IPS-18c (cell line): ENCODE measurements around the gene HOXD11.

Source experiments
- H3K4me3 ChIP-seq: 2 replicates; pipeline ENCODE4 v1.7.0; 2013; ENCODE audit warnings: low read depth, mild to moderate bottlenecking, low read length, moderate library complexity; ENCODE audit not compliant: insufficient read depth
- H3K9me3 ChIP-seq: one replicate; pipeline ENCODE4 v1.6.1; 2013; ENCODE audit warnings: mild to moderate bottlenecking, low read length, moderate library complexity; ENCODE audit not compliant: control insufficient read depth, insufficient read depth

Gene HOXD11

DNA sequence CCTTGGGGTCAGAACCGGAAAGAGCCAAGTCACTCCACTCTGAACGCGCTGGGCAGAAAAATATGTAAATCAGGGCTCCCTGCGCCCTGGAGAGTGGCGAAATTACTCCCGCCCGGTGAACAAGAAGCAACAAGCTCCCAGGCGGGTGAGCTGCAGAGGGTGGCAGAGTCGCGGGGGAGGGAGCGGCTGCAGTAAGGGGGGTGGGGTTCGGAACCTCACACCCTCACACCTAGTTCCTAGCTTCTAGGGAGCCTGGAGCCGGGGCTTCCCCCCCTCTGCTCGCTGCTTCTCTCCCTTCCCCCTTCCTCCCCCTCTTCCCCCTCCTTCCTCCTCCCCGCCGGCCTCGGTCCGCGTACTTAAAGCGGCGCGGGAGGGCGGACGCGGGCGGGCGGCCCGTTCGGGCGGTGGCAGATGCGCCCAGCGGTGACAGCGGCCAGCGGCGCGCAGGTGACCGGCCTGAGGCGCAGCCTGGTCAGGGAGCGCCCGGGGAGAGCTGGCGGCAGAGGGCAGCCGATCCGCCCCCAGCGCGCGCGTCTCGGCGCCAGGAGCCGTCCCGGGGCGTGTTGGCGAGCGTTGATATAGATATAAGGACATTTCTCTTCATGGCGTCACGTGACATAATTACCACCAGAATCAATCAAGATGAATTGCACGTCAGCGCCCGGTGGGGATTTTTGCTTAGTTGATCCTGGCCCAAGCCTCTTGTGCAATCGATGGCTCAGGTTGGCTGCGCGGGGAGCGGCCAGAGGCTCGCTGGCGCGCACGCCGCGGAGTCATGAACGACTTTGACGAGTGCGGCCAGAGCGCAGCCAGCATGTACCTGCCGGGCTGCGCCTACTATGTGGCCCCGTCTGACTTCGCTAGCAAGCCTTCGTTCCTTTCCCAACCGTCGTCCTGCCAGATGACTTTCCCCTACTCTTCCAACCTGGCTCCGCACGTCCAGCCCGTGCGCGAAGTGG, at the start of gene HOXD11:
Gene HOXD11, plus strand, starts transcription at position 700 of the 959 bp plus-strand sequence. Its CDS starts 76 bp downstream, at position 776.
- Histone ChIP-seq H3K4me3 (peak within 1 kb of the TSS; percentile 28), H3K9me3 (no peaks in the 10 kb centered on the region)

DNA sequence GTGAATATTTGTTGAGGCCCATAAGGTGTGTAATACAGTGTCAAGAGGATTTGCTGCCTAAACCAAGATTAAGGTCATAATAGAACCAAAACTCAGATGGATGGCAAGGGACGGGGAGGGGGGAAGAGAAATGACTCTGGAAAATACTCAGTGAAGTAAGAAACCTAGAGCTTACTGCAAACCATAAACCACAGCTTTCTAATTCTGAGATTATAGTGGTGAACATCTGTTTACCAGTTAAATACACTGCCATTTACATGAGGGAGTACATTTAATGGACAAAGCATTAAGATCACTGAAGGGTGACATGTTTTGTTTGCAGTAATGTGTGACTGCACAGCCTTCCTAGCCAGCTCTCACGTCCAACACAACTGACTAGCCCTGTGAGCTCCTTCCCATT, 43.1 kb upstream of the HOXD11 start:
- no peak overlapping the region for H3K4me3 ChIP-seq
- peaks cover 9% of the 10 kb centered on the region for H3K9me3 ChIP-seq

DNA sequence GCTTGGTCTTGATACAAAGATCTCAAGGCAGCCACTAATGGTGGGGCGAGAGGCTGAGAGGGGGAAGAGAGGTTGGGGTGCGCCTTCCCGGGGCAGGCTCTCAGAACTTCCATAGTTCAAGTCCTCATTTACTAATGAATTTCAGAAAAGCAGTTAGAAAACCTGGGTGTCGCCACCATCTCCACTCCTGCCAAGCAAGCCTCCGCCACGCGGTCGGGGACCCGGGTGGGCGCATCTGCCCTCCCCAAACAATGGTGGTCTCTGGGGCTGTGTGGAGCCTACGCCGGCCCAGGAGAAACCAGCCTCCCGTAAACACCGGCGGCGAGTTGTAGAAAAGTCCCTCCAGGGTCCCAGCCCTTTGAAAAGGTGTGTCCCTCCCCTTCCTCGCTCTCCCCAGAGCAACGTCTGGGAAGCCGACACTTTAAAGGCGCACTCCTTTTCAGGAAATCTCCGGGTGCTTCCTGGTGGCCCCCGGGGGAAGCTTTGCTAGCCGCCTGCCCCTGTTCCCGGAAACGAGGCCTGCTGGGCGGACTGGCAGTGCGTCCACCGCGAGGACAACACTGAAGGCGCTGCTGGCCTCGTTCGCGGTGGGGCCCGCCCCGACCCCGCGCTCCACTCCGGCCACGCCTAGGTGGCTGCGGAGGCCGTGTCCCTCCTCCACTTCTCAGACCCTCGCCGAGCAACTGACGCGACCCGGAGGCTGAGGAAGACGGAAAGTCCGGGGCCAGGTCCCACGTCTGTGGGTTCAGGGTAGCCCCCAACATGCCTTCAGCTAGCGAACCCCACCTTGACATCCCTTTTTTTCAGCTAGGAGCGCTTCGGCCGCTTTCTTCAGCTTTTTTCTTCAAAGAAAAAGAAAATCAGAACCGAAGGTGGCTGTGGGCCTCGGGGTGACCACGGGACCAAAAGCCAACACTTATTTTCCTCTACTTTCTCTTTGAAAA, 40.2 kb upstream of the HOXD11 start:
- H3K9me3 ChIP-seq = peaks cover 9% of the 10 kb centered on the region
- peak overlapping the region; percentile 28 for H3K4me3 ChIP-seq

DNA sequence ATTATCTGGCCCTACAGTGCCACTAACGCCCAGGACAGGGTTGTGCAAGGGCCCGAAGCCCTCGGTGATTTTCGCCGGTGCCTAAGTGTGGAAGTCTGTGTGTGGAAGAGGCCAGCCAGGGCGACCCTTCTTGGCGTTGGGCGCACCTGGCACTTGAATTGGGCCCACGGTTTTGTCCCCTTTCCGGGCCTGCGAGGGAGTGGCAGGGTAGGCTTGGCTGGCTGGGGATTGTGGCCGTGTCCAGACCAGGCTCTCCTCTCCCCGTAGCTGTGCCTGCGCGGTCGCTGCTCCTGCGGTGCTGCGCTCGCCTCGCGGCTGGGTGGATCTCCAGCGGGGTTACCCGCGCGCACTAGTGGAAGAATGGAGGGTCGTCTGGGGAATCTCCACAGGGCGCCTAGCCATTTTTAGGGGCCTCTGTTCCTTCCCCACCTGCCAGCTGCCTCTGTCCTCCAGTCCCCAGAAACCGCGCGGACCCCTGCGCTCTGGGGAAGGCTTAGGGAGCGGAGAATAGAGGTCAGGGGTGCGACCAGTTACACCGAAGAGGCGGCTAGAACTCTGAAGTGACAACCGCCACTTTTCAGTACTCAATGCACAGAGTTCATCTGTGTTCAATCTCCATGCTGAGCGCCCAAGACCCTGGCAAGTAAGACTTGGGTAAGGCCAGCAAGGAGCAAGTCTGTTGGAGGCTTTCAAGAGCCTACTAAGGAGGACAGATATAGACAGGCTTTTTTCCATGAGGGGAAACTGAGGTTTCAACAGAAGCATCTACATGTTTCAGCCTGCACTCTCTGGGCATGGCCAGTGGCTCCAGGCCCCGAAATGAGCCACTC, 39.3 kb upstream of the HOXD11 start:
- Histone ChIP-seq H3K9me3 (peaks cover 9% of the 10 kb centered on the region), H3K4me3 (no peak overlapping the region; the same call in 1 of the 2 replicates)

DNA sequence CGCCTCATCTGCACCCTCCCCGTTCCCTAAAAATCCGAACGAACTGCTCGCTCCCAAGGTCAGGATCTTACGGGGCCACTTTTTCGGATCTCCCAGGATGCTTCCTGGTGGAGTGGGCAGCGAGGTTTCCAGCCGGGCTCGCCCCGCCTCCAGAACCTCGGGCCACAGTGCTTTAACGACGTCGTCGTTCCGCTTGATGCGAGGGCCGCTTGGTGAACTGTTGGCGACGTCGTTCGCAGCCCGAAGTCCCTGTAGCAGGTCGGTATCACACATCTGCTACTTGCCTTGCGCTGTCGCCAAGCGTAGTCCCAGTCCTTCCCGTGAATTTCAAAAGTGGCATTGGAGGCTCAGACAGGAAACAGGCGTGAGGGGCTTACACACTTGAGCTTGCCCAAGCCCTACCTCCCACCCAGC, 38.7 kb upstream of the HOXD11 start:
- H3K9me3 ChIP-seq = peaks cover 9% of the 10 kb centered on the region
- no peak overlapping the region; the same call in 1 of the 2 replicates for H3K4me3 ChIP-seq

DNA sequence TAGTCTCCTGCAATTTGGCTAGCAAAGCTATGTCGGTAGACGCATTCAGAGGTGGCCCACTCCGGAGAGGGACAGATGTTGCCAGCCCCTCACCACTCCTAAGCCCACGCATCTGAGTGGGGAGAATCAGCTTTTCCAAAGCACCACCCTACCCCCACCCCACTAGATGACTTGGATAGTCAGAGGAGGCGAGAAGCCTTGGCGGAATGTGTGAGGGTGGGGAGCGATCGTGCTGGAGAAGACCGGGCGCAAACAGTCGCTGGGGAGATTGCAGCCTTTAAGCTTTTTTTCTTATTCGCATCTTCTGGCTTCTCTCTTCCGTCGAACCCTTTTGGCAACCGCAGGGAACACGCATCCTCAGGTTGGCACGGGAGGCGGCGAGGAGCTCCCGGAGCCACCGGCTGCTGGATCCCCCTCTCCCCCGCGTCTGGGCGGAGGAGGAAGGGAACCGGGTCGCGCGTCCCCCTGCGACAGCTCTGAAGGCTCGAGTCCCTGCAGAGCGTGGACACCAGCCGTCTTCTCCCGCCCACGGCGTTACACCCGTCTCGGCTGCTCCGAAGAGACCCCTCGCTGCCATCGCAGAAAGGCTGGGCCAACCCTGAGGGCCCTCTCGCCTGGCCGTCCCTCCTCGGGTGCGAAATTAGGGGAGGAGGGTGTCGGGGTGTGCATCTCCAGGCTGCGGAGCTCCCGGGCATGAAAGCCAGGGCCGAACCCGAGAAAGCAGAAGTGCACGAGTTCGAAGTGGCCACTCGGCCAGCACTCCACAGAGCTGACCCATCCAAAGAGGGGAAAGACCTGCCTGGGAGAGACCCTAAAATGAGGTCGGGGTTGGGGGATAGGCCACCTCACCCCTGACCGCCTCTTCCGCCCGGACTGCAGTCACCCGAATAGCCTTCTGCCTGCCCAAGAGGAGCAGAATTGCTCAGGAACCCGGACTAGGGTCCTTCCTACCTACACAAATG, 35.5 kb upstream of the HOXD11 start:
- H3K9me3 ChIP-seq = peaks cover 5% of the 10 kb centered on the region
- no peak overlapping the region for H3K4me3 ChIP-seq

DNA sequence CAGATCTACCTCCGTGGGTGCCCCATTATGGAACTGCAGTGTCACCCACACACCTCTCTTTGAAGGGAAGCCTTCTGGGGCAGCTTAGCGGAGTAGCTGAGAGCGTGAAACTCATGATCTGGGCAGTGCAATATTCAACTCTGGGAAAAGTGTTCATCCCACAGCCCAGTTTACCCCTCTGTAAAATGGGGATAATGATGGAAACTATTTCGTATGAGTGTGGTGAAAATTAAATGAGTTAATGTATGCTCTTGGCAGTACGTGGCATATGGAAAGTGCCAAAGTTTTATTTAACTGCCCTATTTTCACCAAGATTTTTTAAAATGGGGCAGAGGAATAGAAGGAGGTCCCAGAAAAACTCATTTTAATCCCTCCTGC, 34.8 kb upstream of the HOXD11 start:
- H3K4me3 ChIP-seq = no peak overlapping the region
- no peaks in the 10 kb centered on the region for H3K9me3 ChIP-seq

DNA sequence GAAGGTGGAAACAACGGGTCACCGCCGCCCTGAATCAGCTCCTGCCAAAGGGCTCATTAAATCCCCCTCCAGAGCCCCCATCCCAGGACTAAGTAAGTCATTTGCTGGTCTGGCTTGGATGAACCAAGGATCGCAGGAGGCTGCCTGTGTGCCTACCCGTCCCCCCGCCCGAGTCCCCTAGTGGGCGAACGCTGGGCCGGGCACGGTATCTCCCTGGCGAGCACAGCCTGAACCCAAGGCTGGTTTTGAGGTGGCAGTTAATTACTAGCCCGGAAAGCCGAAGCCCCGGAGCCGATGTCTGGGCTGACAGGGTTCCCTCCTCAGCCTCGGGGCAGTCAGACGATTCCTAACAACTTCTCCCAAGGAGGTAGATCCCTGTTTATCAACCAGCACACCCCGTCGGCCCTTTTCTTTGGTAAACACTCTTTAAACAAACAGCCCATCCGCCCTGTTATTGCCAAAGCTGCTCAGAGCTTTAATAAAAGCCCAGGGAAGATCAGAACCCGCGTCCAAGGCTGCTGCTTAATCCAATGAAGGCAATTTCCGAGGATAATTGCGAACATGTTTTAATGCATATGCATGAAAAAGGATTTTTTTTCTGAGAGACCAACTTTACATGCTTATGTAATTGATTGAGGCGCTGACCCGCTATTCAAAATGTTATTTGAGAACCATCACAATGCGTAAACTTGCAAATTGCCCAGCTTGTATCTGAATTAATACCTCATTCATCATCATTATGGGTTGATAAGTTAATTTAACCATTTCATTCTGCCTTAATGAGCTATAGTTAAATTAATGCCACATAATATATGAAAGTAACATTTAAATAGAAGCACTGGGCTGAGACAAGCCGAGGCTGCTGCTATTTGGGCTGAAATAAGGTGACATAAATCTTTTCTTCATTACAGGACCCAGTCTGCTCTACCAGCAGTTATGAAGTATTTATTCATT, 33.9 kb upstream of the HOXD11 start:
- Histone ChIP-seq H3K9me3 (no peaks in the 10 kb centered on the region), H3K4me3 (no peak overlapping the region)

DNA sequence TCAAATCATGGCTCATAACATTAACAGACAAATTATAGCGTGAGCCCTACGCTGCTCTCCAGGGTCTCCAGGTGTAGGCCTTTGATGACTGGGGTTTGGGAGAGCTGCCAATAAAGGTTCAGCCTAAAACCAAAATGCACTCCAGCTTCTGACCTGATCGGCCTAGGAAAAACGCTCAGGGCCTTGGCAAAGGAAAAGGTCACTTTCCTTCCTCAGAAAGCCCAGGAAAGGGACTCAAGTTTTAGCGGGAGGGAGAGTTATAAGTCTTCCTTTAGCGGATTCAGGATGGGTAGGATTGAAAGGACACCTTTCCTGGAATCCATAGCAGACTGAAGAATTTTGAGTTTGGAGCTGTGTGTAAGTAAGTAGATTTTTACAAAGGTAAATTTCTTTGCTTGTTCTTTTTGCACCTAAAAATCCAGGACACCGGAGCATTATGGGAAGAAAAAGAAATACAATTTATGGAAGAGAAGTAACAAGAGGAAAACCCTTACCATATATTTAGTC, 32.1 kb upstream of the HOXD11 start:
- Histone ChIP-seq H3K9me3 (peaks cover 2% of the 10 kb centered on the region), H3K4me3 (no peak overlapping the region)

DNA sequence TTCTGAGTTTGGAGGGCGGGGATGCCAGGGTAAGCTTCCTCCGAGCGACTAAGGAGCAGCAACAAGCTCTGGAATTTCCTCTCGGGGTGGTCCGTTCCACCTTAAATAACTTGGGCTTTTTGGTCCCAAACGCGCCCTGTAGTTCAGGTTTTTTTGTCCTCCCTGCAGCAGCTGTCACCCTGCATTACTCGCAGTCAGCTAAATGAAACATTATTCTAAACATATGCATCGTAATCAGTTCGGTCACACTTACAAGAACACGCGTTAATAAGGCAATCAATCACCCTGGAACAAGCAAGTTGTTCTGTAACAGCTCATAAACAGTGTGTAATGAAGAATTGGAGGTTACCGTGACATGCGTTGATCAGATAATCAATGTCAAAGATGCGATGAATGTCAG, 31.6 kb upstream of the HOXD11 start:
- Histone ChIP-seq H3K4me3 (no peak overlapping the region), H3K9me3 (peaks cover 2% of the 10 kb centered on the region)

DNA sequence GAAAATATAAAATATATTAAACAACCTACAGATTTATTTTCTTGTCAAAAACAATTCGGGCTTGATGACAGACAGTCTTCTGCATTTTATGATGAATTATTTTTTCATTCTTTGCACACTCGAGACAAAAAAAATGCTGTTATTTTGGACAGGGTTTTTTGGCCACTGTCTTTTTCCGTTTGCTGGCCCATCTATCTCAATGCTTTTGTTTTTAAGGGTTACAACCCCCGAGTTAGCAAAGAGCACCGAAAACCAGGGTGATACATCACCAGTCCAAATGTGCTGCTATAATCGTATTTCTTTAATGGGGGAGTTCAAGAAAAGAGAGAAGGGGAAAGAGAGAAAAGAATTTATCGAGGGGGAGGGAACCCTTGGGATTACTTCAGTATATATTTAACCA, 31.0 kb upstream of the HOXD11 start:
- Histone ChIP-seq H3K4me3 (no peak overlapping the region), H3K9me3 (peaks cover 2% of the 10 kb centered on the region)

DNA sequence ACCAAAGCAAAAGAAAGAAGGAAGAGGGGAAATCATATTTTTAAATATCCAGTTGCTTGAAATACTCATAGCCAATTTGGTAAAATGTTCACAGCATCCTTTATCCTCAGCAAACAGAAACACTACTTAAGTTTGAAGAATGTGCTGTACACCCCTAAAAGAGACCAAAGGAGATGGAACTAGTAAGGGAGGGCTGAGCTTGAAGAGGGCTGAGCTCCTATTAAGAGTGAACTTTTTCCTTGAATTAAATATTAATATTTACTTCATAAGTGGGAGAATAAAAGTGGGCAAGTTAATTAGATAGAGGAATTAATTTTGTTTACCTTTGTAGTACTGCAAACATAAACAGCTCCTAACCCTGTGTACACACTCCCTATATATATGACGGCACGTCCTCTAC, 30.3 kb upstream of the HOXD11 start:
- Histone ChIP-seq H3K9me3 (peaks cover 2% of the 10 kb centered on the region), H3K4me3 (no peak overlapping the region)

DNA sequence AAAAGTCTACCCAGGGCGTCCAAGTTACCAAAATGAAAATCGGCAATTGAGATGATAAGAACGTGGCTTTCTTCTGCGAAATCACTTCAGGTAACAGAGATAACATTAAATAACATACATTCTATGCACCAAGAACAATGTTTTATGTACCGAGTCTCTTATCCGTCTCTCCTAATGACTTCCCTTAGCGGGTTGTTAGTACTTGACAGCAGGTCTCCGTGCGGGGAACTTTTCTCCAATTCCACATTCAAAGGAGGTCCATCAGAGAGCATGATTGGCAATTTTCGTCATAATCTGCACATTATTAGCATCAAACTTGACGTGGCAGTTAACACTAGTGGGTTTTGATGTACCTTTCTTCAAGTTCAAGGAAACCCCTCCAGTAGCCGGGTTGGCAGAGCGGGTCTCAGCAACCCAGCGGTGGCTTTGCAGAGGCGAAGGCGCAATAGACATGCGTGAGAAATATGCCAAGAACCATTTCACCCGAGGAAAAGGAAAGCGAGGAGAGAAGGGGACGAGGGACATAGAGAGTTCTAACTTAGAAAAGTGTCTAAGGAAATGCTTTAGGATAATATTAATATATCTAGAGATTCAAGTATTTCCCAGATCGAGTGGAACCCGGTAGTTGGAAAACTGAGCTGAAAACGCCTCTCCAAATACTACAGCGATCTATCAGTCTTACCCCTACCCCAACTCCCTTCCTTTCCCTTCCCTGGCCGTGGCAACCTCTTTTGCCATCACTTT, 28.4 kb upstream of the HOXD11 start:
- peaks cover 5% of the 10 kb centered on the region for H3K9me3 ChIP-seq
- peak overlapping the region; percentile 1; the same call in 1 of the 2 replicates for H3K4me3 ChIP-seq

DNA sequence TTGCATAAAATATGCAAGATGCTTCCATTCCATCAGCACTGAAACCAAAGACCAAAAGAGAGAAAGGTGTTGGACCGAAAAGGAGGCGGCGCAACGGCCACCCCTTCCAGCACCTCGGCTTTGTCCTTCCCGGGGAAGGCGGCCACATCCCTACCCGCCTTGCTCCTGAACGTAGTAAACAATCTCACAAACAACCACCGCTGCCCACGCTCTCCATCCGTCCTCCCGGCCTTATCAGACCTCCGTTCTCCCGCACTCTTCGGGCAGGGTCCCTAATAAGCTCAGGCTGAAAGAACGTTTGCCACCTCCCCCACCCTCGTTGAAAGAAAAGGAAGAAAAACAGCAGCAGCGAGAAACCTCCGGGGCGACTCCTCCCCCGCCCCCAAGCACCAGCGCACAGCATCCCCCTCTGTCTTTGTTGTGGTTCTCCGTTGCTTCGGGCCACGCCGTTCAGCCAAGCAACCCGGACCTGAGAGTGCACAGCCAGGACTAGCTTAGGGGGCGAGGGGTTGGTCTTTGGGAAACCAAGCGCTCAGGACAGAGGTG, 27.7 kb upstream of the HOXD11 start:
- H3K4me3 ChIP-seq = peak overlapping the region; percentile 1
- peaks cover 7% of the 10 kb centered on the region for H3K9me3 ChIP-seq
